HG02970 (cell line): ENCODE data around the gene STX5.
"Not testable (repeated sequence)": the region's sequence is repeated elsewhere in the genome, so short reads cannot be mapped to it uniquely, and the experiment has no call there.

ENCODE experiments used
- ATAC-seq: cut with Tn5 transposase; IDR thresholded peaks from one replicate; pipeline ENCODE4 v1.9.1; 2021; ENCODE audit warnings: mild to moderate bottlenecking, moderate library complexity, moderate number of reproducible peaks; ENCODE audit not compliant: unreplicated experiment, low FRiP score

Gene STX5

GRCh38 chr11:62832336-62833234, 734 bp upstream of the STX5 start, which contains the start of gene TEX54:
Gene TEX54 (minus strand): TSS chr11:62832841.
- ATAC-seq, result no peak

- ATAC-seq, result no peak
Observed at GRCh38 chr11:62830904-62831519, 839 bp downstream of the STX5 start.

GRCh38 chr11:62828130-62828529, 3.7 kb downstream of the STX5 start:
- ATAC-seq, result not testable (repeated sequence)

GRCh38 chr11:62823677-62824076, 8.2 kb downstream of the STX5 start:
- ATAC-seq, result no peak

GRCh38 chr11:62817129-62817528, 14.7 kb downstream of the STX5 start:
- no peak for ATAC-seq

GRCh38 chr11:62816557-62816956, 15.3 kb downstream of the STX5 start:
- no peak for ATAC-seq

- ATAC-seq, result no peak
Observed at GRCh38 chr11:62811659-62812058, 20.2 kb downstream of the STX5 start.

- ATAC-seq, result no peak
Observed at GRCh38 chr11:62810748-62811147, 21.1 kb downstream of the STX5 start.

- ATAC-seq, result no peak
Observed at GRCh38 chr11:62806611-62807121, 25.2 kb downstream of the STX5 start.

- ATAC-seq, result peak; percentile 3
Observed at GRCh38 chr11:62805961-62806441, 25.9 kb downstream of the STX5 start.

- ATAC-seq, result peak; percentile 92
Observed at GRCh38 chr11:62805076-62805892, 26.6 kb downstream of the STX5 start, which contains the start of gene NXF1. Gene NXF1 (minus strand): TSS chr11:62805440. CDS start chr11:62805356, 84 bp downstream.

- no peak for ATAC-seq
Observed at GRCh38 chr11:62804310-62805075, 27.4 kb downstream of the STX5 start.

GRCh38 chr11:62801071-62801470, 30.8 kb downstream of the STX5 start:
- ATAC-seq, result no peak

- no peak for ATAC-seq
Observed at GRCh38 chr11:62799486-62799885, 32.4 kb downstream of the STX5 start.

- ATAC-seq, result no peak
Observed at GRCh38 chr11:62796281-62796680, 35.6 kb downstream of the STX5 start.

GRCh38 chr11:62794201-62794775, 37.6 kb downstream of the STX5 start:
- no peak for ATAC-seq

- no peak for ATAC-seq
Observed at GRCh38 chr11:62792202-62792575, 39.7 kb downstream of the STX5 start.

- ATAC-seq, result no peak
Observed at GRCh38 chr11:62791501-62792201, 40.2 kb downstream of the STX5 start, which contains the start of gene TMEM223. Gene TMEM223 (minus strand): TSS chr11:62792006. CDS start chr11:62791994, 12 bp downstream.

GRCh38 chr11:62789576-62789975, 42.3 kb downstream of the STX5 start:
- no peak for ATAC-seq
